ENCODE measurements around the gene EIF1AX. TPM values are rescaled to one million over a fixed set of nuclear protein-coding genes. Genes with fewer than 3 reads are reported as not detected.

EIF1AX gene
- total and polyA plus RNA-seq, 2 of the 13 experiments (the other 11 are each of a cell fraction or from before 2014, with no cell fraction given) = 35.1 to 82.7 TPM

- no peaks in the 10 kb centered on the region for H3K79me2 ChIP-seq (ENCODE audit: insufficient read depth, low read length)
- DNase-seq (ENCODE audit: low spot score) (no peak), ATAC-seq (no peak), FAIRE-seq (no peak)
- no TSS peak for BruUV-seq (replicated peaks)
- H3K4me1 ChIP-seq (ENCODE audit: insufficient read depth, low read length) = peaks cover 16% of the 10 kb centered on the region
- H2AFZ ChIP-seq (ENCODE audit: low read length) = no peak overlapping the region
- H3K9ac ChIP-seq (ENCODE audit: insufficient read depth, low read depth, low read length) = no peak overlapping the region
- no peak overlapping the region for H3K27ac ChIP-seq (ENCODE audit: extremely low read length, insufficient read depth, low read length)
- H3K4me3 ChIP-seq (replicated peaks in 1 of 3; ENCODE audit: insufficient read depth in 1 of 3, low read depth in 2 of 3, low read length in 3 of 3) = no peak overlapping the region
- no peaks in the 10 kb centered on the region for H3K9me3 ChIP-seq (ENCODE audit: low read length)
- ChIA-PET POLR2A (no interaction called here), CTCF (ENCODE audit: low intra/inter-chr PET ratio, low total read pairs) (no interaction called here)
- intact Hi-C loops (cut with micrococcal nuclease; ENCODE audit: unreplicated experiment) (no loop called here), in situ Hi-C loops (cut with HindIII; ENCODE audit: extremely low pct_ligation_motif_present, low pct_unique_long_range_greater_than_20kb) (no loop called here)
- TF ChIP-seq ZNF607 (CRISPR knock-in tag; IDR thresholded peaks at IDR 0.05; ENCODE audit: borderline replicate concordance) = no peak
- no peak for TF ChIP-seq ZBTB3 (CRISPR knock-in tag; IDR thresholded peaks at IDR 0.05; ENCODE audit: borderline replicate concordance, low read depth)
- no peak for TF ChIP-seq ESRRA (CRISPR knock-in tag; IDR thresholded peaks at IDR 0.05; ENCODE audit: low read depth)
- no peak for TF ChIP-seq MAFF (IDR thresholded peaks at IDR 0.05; ENCODE audit: low read depth, low read length)
- no peak for TF ChIP-seq ZNF562 (CRISPR knock-in tag; IDR thresholded peaks at IDR 0.05; ENCODE audit: borderline replicate concordance)
- no peak for TF ChIP-seq PRPF4 (IDR thresholded peaks at IDR 0.05; ENCODE audit: low read depth, low read length, poor library complexity, severe bottlenecking)
- TF ChIP-seq ZNF652 (CRISPR knock-in tag; IDR thresholded peaks at IDR 0.05; ENCODE audit: borderline replicate concordance, low read depth) = no peak
- TF ChIP-seq HIVEP1 (CRISPR knock-in tag; IDR thresholded peaks at IDR 0.05) = no peak
- TF ChIP-seq AGO2 (optimal IDR thresholded peaks at IDR 0.05; ENCODE audit: low read depth, low read length) = no peak
- TF ChIP-seq JUND (CRISPR knock-in tag; IDR thresholded peaks at IDR 0.05) = no peak
- no peak for TF ChIP-seq NFE2 (CRISPR knock-in tag; IDR thresholded peaks at IDR 0.05)
- no peak for TF ChIP-seq ONECUT2 (CRISPR knock-in tag; IDR thresholded peaks at IDR 0.05)
- TF ChIP-seq ZKSCAN5 (CRISPR knock-in tag; IDR thresholded peaks at IDR 0.05) = no peak
- no peak for TF ChIP-seq HMG20A (CRISPR knock-in tag; IDR thresholded peaks at IDR 0.05; ENCODE audit: borderline replicate concordance)
- no peak for TF ChIP-seq RBM22 (optimal IDR thresholded peaks at IDR 0.05; ENCODE audit: low read length)
- no peak for TF ChIP-seq ZNF251 (CRISPR knock-in tag; IDR thresholded peaks at IDR 0.05)
- TF ChIP-seq, protein P1, sequence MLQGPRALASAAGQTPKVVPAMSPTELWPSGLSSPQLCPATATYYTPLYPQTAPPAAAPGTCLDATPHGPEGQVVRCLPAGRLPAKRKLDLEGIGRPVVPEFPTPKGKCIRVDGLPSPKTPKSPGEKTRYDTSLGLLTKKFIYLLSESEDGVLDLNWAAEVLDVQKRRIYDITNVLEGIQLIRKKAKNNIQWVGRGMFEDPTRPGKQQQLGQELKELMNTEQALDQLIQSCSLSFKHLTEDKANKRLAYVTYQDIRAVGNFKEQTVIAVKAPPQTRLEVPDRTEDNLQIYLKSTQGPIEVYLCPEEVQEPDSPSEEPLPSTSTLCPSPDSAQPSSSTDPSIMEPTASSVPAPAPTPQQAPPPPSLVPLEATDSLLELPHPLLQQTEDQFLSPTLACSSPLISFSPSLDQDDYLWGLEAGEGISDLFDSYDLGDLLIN (CRISPR knock-in tag; IDR thresholded peaks at IDR 0.05; ENCODE audit: borderline replicate concordance) = no peak
- no peak for TF ChIP-seq SRSF9 (IDR thresholded peaks at IDR 0.05; ENCODE audit: borderline replicate concordance, insufficient read depth, low read depth, low read length, poor library complexity, severe bottlenecking)
- no peak for TF ChIP-seq NKX3-1 (CRISPR knock-in tag; IDR thresholded peaks at IDR 0.05)
- no peak for TF ChIP-seq AHR (CRISPR knock-in tag; IDR thresholded peaks at IDR 0.05)
- no peak overlapping the region for H3K4me2 ChIP-seq (ENCODE audit: low read depth, low read length)
- peaks cover 0 to 13% of the 10 kb centered on the region in 2 experiments; a peak in 2 of 5 replicates for H3K36me3 ChIP-seq (replicated peaks in 1 of 2; ENCODE audit: control insufficient read depth in 1 of 2, insufficient read depth in 2 of 2, low read length in 2 of 2)
- H3K27me3 ChIP-seq (ENCODE audit: control insufficient read depth in 1 of 2, insufficient read depth in 2 of 2, low read length in 2 of 2) = no peaks in the 10 kb centered on the region
- WGBS (ENCODE audit: low lambda C conversion rate) = 97% methylated on average over 4 of the region's 4 CpGs
- 0 out of 2 replicates have a peak, but pooled peaks cover 4% of the 10 kb centered on the region for H4K20me1 ChIP-seq (ENCODE audit: insufficient read depth, low read length)
Observed at GRCh38 chrX:20128670-20129069, 13.0 kb downstream of the EIF1AX start.
